ENCODE results near the gene RBM39. TPM values are rescaled to one million over a fixed set of nuclear protein-coding genes. Genes with fewer than 3 reads are reported as not detected.

Gene RBM39
- total RNA-seq, 3 donors from 2014 or later = 226 to 303 (median 300) TPM

DNA sequence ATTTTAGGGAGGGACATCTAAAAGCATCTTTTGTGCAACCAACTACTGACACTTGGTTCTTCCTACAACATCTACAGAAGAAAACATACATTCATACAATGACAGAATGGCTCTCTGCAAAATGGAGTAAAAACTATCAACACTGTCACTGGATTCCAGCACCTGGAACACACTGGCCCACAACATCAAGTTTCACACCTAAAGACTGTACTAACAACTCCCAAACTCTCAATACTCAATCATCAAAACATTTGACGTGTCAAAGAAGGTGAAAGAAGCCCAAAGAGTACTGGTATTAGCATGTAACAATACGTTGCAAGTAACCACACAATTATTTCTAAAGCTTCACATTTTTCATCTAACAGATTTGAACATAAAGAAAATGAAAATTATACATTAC lies 79.5 kb downstream of the RBM39 start:
- intact Hi-C loops (cut with DNase I, micrococcal nuclease) = no loop called here
- peaks cover 30% of the 10 kb centered on the region for H3K4me1 ChIP-seq (ENCODE audit: low read depth)
- no peak for ATAC-seq
- H3K36me3 ChIP-seq (ENCODE audit: low read depth) = no peaks in the 10 kb centered on the region
- no peak for TF ChIP-seq CTCF (IDR thresholded peaks at IDR 0.05)
- H3K9me3 ChIP-seq = no peaks in the 10 kb centered on the region
- H3K4me3 ChIP-seq = no peak overlapping the region
- no peak for DNase-seq

DNA sequence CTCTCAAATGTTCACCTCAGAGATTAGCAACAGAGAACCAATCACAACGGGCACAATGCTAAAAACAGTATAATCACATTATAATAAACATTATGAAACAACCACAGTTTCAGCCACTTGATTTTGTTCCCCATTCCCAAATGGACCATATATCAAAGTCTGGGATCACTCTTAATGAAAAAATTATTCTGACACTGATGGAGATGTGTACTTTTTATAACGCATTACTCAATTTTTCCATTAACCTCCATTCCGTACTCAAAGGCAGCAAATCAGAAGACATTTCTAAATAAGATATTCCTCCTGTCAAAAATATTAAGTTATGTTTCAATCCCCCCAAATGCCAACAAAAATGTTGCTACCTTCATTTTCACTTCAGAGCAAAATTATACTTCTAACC lies 80.2 kb downstream of the RBM39 start:
- Histone ChIP-seq H3K9me3 (no peaks in the 10 kb centered on the region), H3K4me3 (no peak overlapping the region), H3K4me1 (ENCODE audit: low read depth) (peaks cover 36% of the 10 kb centered on the region), H3K36me3 (ENCODE audit: low read depth) (no peaks in the 10 kb centered on the region)
- no peak for DNase-seq
- no peak for TF ChIP-seq CTCF (IDR thresholded peaks at IDR 0.05)
- intact Hi-C loops (cut with DNase I, micrococcal nuclease) = no loop called here
- ATAC-seq = no peak

- TF ChIP-seq CTCF (IDR thresholded peaks at IDR 0.05) = no peak
- Histone ChIP-seq H3K36me3 (ENCODE audit: low read depth) (no peaks in the 10 kb centered on the region), H3K4me1 (ENCODE audit: low read depth) (peaks cover 43% of the 10 kb centered on the region), H3K9me3 (no peaks in the 10 kb centered on the region), H3K4me3 (no peak overlapping the region)
- ATAC-seq = no peak
- no peak for DNase-seq
- intact Hi-C loops (cut with DNase I, micrococcal nuclease) = no loop called here
These were observed 81.0 kb downstream of the RBM39 start for GRCh38 chr20:35661053-35661452.

- DNase-seq (no peak), ATAC-seq (no peak)
- peaks cover 43% of the 10 kb centered on the region for H3K4me1 ChIP-seq (ENCODE audit: low read depth)
- H3K36me3 ChIP-seq (ENCODE audit: low read depth) = no peaks in the 10 kb centered on the region
- no peaks in the 10 kb centered on the region for H3K9me3 ChIP-seq
- H3K4me3 ChIP-seq = no peak overlapping the region
- TF ChIP-seq CTCF (IDR thresholded peaks at IDR 0.05) = no peak
- intact Hi-C loops (cut with DNase I, micrococcal nuclease) = no loop called here
These were observed 81.7 kb downstream of the RBM39 start for GRCh38 chr20:35660122-35660937.

- TF ChIP-seq CTCF (IDR thresholded peaks at IDR 0.05) = no peak
- no peak overlapping the region for H3K4me3 ChIP-seq
- H3K9me3 ChIP-seq = no peaks in the 10 kb centered on the region
- H3K4me1 ChIP-seq (ENCODE audit: low read depth) = peaks cover 33% of the 10 kb centered on the region
- DNase-seq (no peak), ATAC-seq (no peak)
- H3K36me3 ChIP-seq (ENCODE audit: low read depth) = no peaks in the 10 kb centered on the region
- intact Hi-C loops (cut with DNase I, micrococcal nuclease) = no loop called here
These were observed 84.8 kb downstream of the RBM39 start for GRCh38 chr20:35657271-35657670.
